Dermis microvascular lymphatic vessel endothelial cell (primary cell): ENCODE results near the gene TMEM218. TPM values are rescaled to one million over a fixed set of nuclear protein-coding genes. Genes with fewer than 3 reads are reported as not detected.
"Not testable (repeated sequence)": the region's sequence is repeated elsewhere in the genome, so short reads cannot be mapped to it uniquely, and the experiment has no call there.

Experiments
- DNase-seq, 2 donors: peaks; one replicate each; pipeline versions ENCODE4 v3.0.0 to v3.0.0-alpha.2; 2010; ENCODE audit warnings: low read depth in 2 of 2
- total RNA-seq: library from RNA; depleted of rRNA; stranded (reverse); fragments of >200 nt; gene quantifications from 2 replicates; pipeline ENCODE4 v1.2.1, GENCODE V29; 2014

The TMEM218 gene
- total RNA-seq, 1 donor from 2014 or later = 15.3 TPM

- DNase-seq = not testable (repeated sequence)
These were observed 21.3 kb downstream of the TMEM218 start for GRCh38 chr11:125090151-125090550.

- not testable (repeated sequence) for DNase-seq
These were observed 21.9 kb downstream of the TMEM218 start for GRCh38 chr11:125089481-125089880.

GRCh38 chr11:125088576-125089455, 22.6 kb downstream of the TMEM218 start:
- no peak for DNase-seq

- no peak for DNase-seq
These were observed 23.3 kb downstream of the TMEM218 start for GRCh38 chr11:125088123-125088522.

- DNase-seq = no peak
These were observed 24.7 kb downstream of the TMEM218 start for GRCh38 chr11:125086633-125087296.

- no peak for DNase-seq
These were observed 25.9 kb downstream of the TMEM218 start for GRCh38 chr11:125085301-125086081.

- DNase-seq = no peak
These were observed 26.6 kb downstream of the TMEM218 start for GRCh38 chr11:125084761-125085231.

- no peak for DNase-seq
These were observed 27.4 kb downstream of the TMEM218 start for GRCh38 chr11:125084057-125084416.

- no peak for DNase-seq
These were observed 27.9 kb downstream of the TMEM218 start for GRCh38 chr11:125083312-125084056.

GRCh38 chr11:125082611-125083311, 28.7 kb downstream of the TMEM218 start:
- DNase-seq = peak in 1 of 2 donors; percentile 73

GRCh38 chr11:125082040-125082439, 29.4 kb downstream of the TMEM218 start:
- DNase-seq = no peak

GRCh38 chr11:125081098-125081798, 30.2 kb downstream of the TMEM218 start:
- DNase-seq = no peak

GRCh38 chr11:125080531-125080911, 30.9 kb downstream of the TMEM218 start:
- no peak for DNase-seq

- no peak for DNase-seq
These were observed 31.4 kb downstream of the TMEM218 start for GRCh38 chr11:125079878-125080530.

- peak in 1 of 2 donors; percentile 18 for DNase-seq
These were observed 32.1 kb downstream of the TMEM218 start for GRCh38 chr11:125079151-125079877.

GRCh38 chr11:125078516-125079140, 32.8 kb downstream of the TMEM218 start:
- no peak for DNase-seq

GRCh38 chr11:125078016-125078415, 33.4 kb downstream of the TMEM218 start:
- no peak for DNase-seq

GRCh38 chr11:125076378-125076945, 35.0 kb downstream of the TMEM218 start:
- no peak for DNase-seq
